Measurements from ENCODE around the gene SCIN. TPM values are rescaled to one million over a fixed set of nuclear protein-coding genes. Genes with fewer than 3 reads are reported as not detected.

Gene SCIN
- total and polyA plus RNA-seq, 12 donors, result 0.06 to 5.5 (median 0.79) TPM

DNA sequence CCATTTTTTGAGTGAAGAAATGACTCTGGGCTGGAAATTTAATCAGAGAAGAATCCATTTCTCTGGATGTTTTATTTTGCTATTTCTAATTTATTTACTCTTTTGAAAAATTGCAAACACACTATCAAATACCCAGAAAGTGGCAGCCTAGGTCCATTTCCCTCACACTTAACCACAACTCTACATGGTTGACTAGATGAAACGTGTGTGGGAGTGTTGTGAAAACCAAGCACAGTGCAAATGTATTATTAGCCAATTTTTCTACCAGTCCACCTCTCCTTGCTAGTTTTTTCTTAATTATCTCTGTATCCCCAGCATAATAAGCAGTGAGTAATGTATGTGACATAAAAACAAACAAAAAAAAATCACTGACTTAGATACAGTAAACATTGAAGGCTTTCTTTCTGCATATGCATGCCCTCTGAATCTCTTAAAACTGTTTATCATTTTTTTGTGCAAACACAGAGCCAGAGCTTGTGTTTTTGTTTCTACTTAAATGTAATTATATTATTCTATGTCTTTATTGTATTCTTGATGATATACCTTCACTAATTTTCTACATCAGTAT is 30.9 kb downstream of the SCIN start:
- peaks cover 0 to 7% (median 0%) of the 10 kb centered on the region in 3 donors for H3K9me3 ChIP-seq (replicated peaks in 1 of 3)
- no peaks in the 10 kb centered on the region for H3K4me1 ChIP-seq (replicated peaks in 1 of 2)
- no peak for DNase-seq
- TF ChIP-seq, protein P1, sequence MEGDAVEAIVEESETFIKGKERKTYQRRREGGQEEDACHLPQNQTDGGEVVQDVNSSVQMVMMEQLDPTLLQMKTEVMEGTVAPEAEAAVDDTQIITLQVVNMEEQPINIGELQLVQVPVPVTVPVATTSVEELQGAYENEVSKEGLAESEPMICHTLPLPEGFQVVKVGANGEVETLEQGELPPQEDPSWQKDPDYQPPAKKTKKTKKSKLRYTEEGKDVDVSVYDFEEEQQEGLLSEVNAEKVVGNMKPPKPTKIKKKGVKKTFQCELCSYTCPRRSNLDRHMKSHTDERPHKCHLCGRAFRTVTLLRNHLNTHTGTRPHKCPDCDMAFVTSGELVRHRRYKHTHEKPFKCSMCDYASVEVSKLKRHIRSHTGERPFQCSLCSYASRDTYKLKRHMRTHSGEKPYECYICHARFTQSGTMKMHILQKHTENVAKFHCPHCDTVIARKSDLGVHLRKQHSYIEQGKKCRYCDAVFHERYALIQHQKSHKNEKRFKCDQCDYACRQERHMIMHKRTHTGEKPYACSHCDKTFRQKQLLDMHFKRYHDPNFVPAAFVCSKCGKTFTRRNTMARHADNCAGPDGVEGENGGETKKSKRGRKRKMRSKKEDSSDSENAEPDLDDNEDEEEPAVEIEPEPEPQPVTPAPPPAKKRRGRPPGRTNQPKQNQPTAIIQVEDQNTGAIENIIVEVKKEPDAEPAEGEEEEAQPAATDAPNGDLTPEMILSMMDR (IDR thresholded peaks at IDR 0.05), result no peak
- no peak for TF ChIP-seq POLR2A (IDR thresholded peaks at IDR 0.05)
- H3K27ac ChIP-seq, result no peak overlapping the region
- intact Hi-C loops (cut with DNase I), result no loop called here
- no peaks in the 10 kb centered on the region for H3K36me3 ChIP-seq (replicated peaks in 1 of 2)
- no peak overlapping the region for H3K4me3 ChIP-seq
- WGBS, 4 donors, result 54 to 64% (median 55%) methylated on average over 1 of the region's 1 CpG
- H3K27me3 ChIP-seq, result no peaks in the 10 kb centered on the region

DNA sequence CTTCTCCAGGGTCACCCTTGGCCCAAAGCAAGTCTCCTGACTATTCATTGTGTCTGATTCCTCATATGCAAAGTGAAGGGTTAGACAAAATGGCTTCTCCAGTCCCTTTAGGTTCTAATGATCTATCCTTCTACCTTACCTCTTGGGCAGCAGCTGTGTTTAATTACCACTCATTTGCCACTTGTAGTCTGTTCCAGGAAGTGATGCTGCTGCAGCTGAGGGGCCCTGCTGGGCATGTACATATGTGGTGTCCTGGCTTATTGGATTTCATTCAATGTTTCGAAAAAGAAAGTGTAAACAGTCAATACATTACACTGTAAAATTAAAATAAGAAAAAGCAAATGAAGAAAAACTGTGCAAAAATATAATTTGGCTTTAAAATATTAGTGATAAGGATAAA is 36.6 kb downstream of the SCIN start:
- intact Hi-C loops (cut with DNase I), result no loop called here
- Histone ChIP-seq H3K27me3 (no peaks in the 10 kb centered on the region), H3K36me3 (replicated peaks in 1 of 2) (no peaks in the 10 kb centered on the region), H3K27ac (no peak overlapping the region), H3K9me3 (replicated peaks in 1 of 3) (peaks cover 0 to 7% (median 0%) of the 10 kb centered on the region in 3 donors), H3K4me3 (no peak overlapping the region), H3K4me1 (replicated peaks in 1 of 2) (no peaks in the 10 kb centered on the region)
- DNase-seq, result no peak
- 77 to 94% (median 84%) methylated on average over 1 of the region's 1 CpG for WGBS, 4 donors
- TF ChIP-seq, protein P1 (IDR thresholded peaks at IDR 0.05), result no peak
- no peak for TF ChIP-seq POLR2A (IDR thresholded peaks at IDR 0.05)

DNA sequence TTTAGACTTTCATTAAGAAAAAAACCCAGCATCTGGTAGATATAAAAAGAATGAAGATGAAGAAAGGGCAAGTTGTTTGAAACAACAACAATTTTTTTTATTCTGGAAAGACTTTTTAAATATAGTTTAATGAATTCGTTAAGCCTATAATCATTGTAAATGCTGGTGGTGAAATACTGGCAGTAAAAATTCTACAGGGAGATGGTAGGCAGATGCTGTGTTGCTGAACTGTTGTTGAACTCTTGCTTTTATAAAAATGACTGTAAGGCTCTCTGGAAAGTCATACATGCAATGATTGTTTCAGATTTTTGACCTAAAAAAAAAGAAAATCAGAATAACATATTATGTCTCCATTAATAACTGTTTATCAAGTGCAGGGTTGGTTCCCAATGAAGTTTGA is 39.0 kb downstream of the SCIN start:
- H3K9me3 ChIP-seq (replicated peaks in 1 of 3), result no peaks in the 10 kb centered on the region
- H3K4me3 ChIP-seq, result no peak overlapping the region
- H3K4me1 ChIP-seq (replicated peaks in 1 of 2), result no peaks in the 10 kb centered on the region
- intact Hi-C loops (cut with DNase I), result no loop called here
- no peak for DNase-seq
- no peaks in the 10 kb centered on the region for H3K27me3 ChIP-seq
- H3K36me3 ChIP-seq (replicated peaks in 1 of 2), result no peaks in the 10 kb centered on the region
- WGBS, 4 donors, result 46 to 76% (median 60%) methylated on average over 1 of the region's 1 CpG
- TF ChIP-seq, protein P1 (IDR thresholded peaks at IDR 0.05), result no peak
- no peak for TF ChIP-seq POLR2A (IDR thresholded peaks at IDR 0.05)
- H3K27ac ChIP-seq, result no peak overlapping the region

DNA sequence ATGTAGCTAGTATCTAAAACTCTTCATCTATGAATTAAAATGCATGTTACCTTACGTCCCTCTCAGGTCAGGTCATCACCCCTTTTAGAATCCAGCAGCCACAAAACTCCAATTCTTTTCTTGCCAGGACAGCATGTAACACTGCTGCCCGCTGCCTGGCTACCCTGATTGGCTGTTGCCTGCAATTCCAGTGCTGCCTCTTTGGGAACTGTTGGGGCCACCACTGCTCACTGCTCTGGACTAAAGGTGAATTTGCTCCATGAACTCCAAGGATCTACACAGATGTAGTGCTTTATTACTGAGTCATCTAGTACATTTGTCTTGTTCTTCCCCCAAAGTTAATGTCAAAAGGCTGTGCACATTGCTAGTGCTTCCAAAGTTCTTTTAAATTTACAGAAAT is 40.4 kb downstream of the SCIN start:
- intact Hi-C loops (cut with DNase I), result loop anchor here in 1 of 2 donors (10.0 kb wide), 1 partner anchor 66 kb away; no protein-coding TSS in a partner anchor
- 53 to 82% (median 75%) methylated on average over 2 of the region's 2 CpGs for WGBS, 4 donors
- no peaks in the 10 kb centered on the region for H3K4me1 ChIP-seq (replicated peaks in 1 of 2)
- TF ChIP-seq POLR2A (IDR thresholded peaks at IDR 0.05), result no peak
- TF ChIP-seq, protein P1 (IDR thresholded peaks at IDR 0.05), result no peak
- no peaks in the 10 kb centered on the region for H3K36me3 ChIP-seq (replicated peaks in 1 of 2)
- no peaks in the 10 kb centered on the region for H3K9me3 ChIP-seq (replicated peaks in 1 of 3)
- no peak for DNase-seq
- H3K27ac ChIP-seq, result no peak overlapping the region
- H3K4me3 ChIP-seq, result no peak overlapping the region
- no peaks in the 10 kb centered on the region for H3K27me3 ChIP-seq

Measured in adrenal gland (tissue), 12 donors.